Measurements from ENCODE around the gene TAS2R19. TPM values are rescaled to one million over a fixed set of nuclear protein-coding genes. Genes with fewer than 3 reads are reported as not detected.

The TAS2R19 gene
- total RNA-seq, 1 experiment from 2014 or later, result 1.4 TPM

DNA sequence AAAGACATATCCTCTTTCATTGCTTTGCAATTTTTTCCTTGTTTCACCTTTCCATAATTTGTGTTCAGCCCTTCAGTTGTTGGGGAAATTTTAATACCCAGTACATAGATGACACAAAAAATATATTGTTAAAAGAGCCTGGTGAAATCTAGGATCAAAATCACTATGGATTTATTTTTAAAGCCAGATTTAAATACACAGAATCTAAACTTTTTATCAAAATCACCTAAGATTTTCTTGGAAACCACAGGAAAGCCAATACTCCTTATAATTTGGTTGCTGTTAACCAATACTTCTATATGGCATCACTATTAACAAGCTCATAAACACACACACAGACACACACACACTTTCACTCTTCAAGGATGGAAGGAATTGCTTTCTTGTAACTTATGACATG, 24.2 kb downstream of the TAS2R19 start, which contains the start of gene TAS2R20 (continued):
- TF ChIP-seq KAT7 (CRISPR knock-in tag; IDR thresholded peaks at IDR 0.05; ENCODE audit: borderline replicate concordance) (no peak), HMGA2 (CRISPR knock-in tag; IDR thresholded peaks at IDR 0.05) (no peak), MXD4 (CRISPR knock-in tag; IDR thresholded peaks at IDR 0.05; ENCODE audit: borderline replicate concordance) (no peak), ZNF138 (CRISPR knock-in tag; conservative IDR thresholded peaks at IDR 0.05) (no peak), TP53 (CRISPR knock-in tag; IDR thresholded peaks at IDR 0.05) (no peak), NR3C1 (CRISPR knock-in tag; conservative IDR thresholded peaks at IDR 0.05; ENCODE audit: low read depth) (no peak), ZNF423 (CRISPR knock-in tag; IDR thresholded peaks at IDR 0.05) (no peak)
- TF ChIP-seq, protein P1, sequence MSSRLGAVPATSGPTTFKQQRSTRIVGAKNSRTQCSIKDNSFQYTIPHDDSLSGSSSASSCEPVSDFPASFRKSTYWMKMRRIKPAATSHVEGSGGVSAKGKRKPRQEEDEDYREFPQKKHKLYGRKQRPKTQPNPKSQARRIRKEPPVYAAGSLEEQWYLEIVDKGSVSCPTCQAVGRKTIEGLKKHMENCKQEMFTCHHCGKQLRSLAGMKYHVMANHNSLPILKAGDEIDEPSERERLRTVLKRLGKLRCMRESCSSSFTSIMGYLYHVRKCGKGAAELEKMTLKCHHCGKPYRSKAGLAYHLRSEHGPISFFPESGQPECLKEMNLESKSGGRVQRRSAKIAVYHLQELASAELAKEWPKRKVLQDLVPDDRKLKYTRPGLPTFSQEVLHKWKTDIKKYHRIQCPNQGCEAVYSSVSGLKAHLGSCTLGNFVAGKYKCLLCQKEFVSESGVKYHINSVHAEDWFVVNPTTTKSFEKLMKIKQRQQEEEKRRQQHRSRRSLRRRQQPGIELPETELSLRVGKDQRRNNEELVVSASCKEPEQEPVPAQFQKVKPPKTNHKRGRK (CRISPR knock-in tag; IDR thresholded peaks at IDR 0.05; ENCODE audit: borderline replicate concordance), result no peak
- TF ChIP-seq, protein P2, sequence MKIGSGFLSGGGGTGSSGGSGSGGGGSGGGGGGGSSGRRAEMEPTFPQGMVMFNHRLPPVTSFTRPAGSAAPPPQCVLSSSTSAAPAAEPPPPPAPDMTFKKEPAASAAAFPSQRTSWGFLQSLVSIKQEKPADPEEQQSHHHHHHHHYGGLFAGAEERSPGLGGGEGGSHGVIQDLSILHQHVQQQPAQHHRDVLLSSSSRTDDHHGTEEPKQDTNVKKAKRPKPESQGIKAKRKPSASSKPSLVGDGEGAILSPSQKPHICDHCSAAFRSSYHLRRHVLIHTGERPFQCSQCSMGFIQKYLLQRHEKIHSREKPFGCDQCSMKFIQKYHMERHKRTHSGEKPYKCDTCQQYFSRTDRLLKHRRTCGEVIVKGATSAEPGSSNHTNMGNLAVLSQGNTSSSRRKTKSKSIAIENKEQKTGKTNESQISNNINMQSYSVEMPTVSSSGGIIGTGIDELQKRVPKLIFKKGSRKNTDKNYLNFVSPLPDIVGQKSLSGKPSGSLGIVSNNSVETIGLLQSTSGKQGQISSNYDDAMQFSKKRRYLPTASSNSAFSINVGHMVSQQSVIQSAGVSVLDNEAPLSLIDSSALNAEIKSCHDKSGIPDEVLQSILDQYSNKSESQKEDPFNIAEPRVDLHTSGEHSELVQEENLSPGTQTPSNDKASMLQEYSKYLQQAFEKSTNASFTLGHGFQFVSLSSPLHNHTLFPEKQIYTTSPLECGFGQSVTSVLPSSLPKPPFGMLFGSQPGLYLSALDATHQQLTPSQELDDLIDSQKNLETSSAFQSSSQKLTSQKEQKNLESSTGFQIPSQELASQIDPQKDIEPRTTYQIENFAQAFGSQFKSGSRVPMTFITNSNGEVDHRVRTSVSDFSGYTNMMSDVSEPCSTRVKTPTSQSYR (CRISPR knock-in tag; IDR thresholded peaks at IDR 0.05), result no peak
- TF ChIP-seq, protein P3, sequence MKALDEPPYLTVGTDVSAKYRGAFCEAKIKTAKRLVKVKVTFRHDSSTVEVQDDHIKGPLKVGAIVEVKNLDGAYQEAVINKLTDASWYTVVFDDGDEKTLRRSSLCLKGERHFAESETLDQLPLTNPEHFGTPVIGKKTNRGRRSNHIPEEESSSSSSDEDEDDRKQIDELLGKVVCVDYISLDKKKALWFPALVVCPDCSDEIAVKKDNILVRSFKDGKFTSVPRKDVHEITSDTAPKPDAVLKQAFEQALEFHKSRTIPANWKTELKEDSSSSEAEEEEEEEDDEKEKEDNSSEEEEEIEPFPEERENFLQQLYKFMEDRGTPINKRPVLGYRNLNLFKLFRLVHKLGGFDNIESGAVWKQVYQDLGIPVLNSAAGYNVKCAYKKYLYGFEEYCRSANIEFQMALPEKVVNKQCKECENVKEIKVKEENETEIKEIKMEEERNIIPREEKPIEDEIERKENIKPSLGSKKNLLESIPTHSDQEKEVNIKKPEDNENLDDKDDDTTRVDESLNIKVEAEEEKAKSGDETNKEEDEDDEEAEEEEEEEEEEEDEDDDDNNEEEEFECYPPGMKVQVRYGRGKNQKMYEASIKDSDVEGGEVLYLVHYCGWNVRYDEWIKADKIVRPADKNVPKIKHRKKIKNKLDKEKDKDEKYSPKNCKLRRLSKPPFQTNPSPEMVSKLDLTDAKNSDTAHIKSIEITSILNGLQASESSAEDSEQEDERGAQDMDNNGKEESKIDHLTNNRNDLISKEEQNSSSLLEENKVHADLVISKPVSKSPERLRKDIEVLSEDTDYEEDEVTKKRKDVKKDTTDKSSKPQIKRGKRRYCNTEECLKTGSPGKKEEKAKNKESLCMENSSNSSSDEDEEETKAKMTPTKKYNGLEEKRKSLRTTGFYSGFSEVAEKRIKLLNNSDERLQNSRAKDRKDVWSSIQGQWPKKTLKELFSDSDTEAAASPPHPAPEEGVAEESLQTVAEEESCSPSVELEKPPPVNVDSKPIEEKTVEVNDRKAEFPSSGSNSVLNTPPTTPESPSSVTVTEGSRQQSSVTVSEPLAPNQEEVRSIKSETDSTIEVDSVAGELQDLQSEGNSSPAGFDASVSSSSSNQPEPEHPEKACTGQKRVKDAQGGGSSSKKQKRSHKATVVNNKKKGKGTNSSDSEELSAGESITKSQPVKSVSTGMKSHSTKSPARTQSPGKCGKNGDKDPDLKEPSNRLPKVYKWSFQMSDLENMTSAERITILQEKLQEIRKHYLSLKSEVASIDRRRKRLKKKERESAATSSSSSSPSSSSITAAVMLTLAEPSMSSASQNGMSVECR (CRISPR knock-in tag; IDR thresholded peaks at IDR 0.05; ENCODE audit: borderline replicate concordance), result no peak
- TF ChIP-seq, protein P4, sequence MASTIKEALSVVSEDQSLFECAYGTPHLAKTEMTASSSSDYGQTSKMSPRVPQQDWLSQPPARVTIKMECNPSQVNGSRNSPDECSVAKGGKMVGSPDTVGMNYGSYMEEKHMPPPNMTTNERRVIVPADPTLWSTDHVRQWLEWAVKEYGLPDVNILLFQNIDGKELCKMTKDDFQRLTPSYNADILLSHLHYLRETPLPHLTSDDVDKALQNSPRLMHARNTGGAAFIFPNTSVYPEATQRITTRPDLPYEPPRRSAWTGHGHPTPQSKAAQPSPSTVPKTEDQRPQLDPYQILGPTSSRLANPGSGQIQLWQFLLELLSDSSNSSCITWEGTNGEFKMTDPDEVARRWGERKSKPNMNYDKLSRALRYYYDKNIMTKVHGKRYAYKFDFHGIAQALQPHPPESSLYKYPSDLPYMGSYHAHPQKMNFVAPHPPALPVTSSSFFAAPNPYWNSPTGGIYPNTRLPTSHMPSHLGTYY (CRISPR knock-in tag; IDR thresholded peaks at IDR 0.05), result no peak

DNA sequence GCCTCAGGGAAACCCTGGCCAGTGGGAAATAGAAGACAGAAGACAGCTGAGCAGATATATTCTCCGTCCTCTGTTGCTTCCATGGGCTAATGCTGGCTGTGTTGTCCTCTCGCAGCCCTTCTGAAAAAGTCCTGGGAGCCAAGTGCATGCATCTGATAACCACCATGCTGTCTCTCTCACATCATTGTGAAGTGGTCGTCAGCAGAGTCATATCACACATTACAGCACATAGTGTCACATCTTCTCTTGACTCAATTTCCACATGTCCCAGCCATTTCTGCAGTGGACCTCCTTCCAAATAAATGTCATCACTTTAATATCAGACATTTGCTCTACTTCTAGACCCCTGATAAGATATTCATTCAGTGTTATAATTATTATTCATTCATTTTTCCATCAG, 28.1 kb downstream of the TAS2R19 start:
- ATAC-seq (no peak), DNase-seq (ENCODE audit: low spot score) (no peak)
- no peak overlapping the region for H3K27ac Mint-ChIP-seq
- peaks cover 12% of the 10 kb centered on the region for H3K9me3 Mint-ChIP-seq
- peaks cover 11% of the 10 kb centered on the region for H3K36me3 Mint-ChIP-seq
- H3K4me1 Mint-ChIP-seq, result no peaks in the 10 kb centered on the region
- ChIA-PET POLR2A (no interaction called here), CTCF (no interaction called here)
- no peaks in the 10 kb centered on the region for H3K27me3 Mint-ChIP-seq (ENCODE audit: low read depth)
- H3K4me3 Mint-ChIP-seq, result no peak overlapping the region
- TF ChIP-seq, protein P5, sequence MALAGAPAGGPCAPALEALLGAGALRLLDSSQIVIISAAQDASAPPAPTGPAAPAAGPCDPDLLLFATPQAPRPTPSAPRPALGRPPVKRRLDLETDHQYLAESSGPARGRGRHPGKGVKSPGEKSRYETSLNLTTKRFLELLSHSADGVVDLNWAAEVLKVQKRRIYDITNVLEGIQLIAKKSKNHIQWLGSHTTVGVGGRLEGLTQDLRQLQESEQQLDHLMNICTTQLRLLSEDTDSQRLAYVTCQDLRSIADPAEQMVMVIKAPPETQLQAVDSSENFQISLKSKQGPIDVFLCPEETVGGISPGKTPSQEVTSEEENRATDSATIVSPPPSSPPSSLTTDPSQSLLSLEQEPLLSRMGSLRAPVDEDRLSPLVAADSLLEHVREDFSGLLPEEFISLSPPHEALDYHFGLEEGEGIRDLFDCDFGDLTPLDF (CRISPR knock-in tag; IDR thresholded peaks at IDR 0.05), result no peak
- TF ChIP-seq ZBTB21 (CRISPR knock-in tag; IDR thresholded peaks at IDR 0.05; ENCODE audit: borderline replicate concordance) (no peak), GRHL2 (CRISPR knock-in tag; IDR thresholded peaks at IDR 0.05; ENCODE audit: insufficient replicate concordance, severe bottlenecking) (no peak), FOXJ3 (CRISPR knock-in tag; IDR thresholded peaks at IDR 0.05; ENCODE audit: borderline replicate concordance) (no peak), CBFB (CRISPR knock-in tag; IDR thresholded peaks at IDR 0.05; ENCODE audit: low read depth) (no peak), TEAD1 (CRISPR knock-in tag; IDR thresholded peaks at IDR 0.05) (no peak), ZNF416 (CRISPR knock-in tag; IDR thresholded peaks at IDR 0.05) (no peak), ESRRA (CRISPR knock-in tag; IDR thresholded peaks at IDR 0.05; ENCODE audit: borderline replicate concordance) (no peak), NFATC4 (CRISPR knock-in tag; IDR thresholded peaks at IDR 0.05) (no peak)
- TF ChIP-seq, protein P2 (CRISPR knock-in tag; IDR thresholded peaks at IDR 0.05), result no peak
- TF ChIP-seq, protein P6, sequence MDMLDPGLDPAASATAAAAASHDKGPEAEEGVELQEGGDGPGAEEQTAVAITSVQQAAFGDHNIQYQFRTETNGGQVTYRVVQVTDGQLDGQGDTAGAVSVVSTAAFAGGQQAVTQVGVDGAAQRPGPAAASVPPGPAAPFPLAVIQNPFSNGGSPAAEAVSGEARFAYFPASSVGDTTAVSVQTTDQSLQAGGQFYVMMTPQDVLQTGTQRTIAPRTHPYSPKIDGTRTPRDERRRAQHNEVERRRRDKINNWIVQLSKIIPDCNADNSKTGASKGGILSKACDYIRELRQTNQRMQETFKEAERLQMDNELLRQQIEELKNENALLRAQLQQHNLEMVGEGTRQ (CRISPR knock-in tag; IDR thresholded peaks at IDR 0.05), result no peak

Data from WTC11 (cell line).